ENCODE results near the gene FBXL17. TPM values are rescaled to one million over a fixed set of nuclear protein-coding genes. Genes with fewer than 3 reads are reported as not detected.

The FBXL17 gene
- total and polyA plus RNA-seq, 2 donors (not counting 1 experiment from before 2014, with no cell fraction given) = 7.3 to 40.3 TPM

GRCh38 chr5:108371263-108371662 is 10.6 kb downstream of the FBXL17 start:
- intact Hi-C loops (cut with micrococcal nuclease) = no loop called here
- H3K27ac Mint-ChIP-seq = no peak overlapping the region
- 100% methylated on average over 1 of the region's 2 CpGs for WGBS (ENCODE audit: insufficient coverage)
- no peaks in the 10 kb centered on the region for H3K4me1 ChIP-seq (ENCODE audit: control insufficient read depth in 2 of 2, insufficient read depth in 2 of 2, low read length in 2 of 2)
- H3K27me3 ChIP-seq (replicated peaks in 1 of 4; ENCODE audit: control extremely low read depth in 1 of 4, control insufficient read depth in 3 of 4, insufficient read depth in 4 of 4, low read length in 3 of 4) = no peaks in the 10 kb centered on the region
- no peak overlapping the region for H3K4me3 Mint-ChIP-seq
- ChIA-PET CTCF (interaction anchor here (1.0 kb wide), 1 partner anchor 26 kb away, joined by 3 read pairs; no protein-coding TSS in a partner anchor), POLR2A (no interaction called here)
- H3K27me3 Mint-ChIP-seq = no peaks in the 10 kb centered on the region
- H3K79me2 ChIP-seq (ENCODE audit: control insufficient read depth, insufficient read depth, low read length) = peaks cover 61% of the 10 kb centered on the region
- H3K4me3 ChIP-seq (ENCODE audit: control extremely low read depth in 1 of 5, extremely low read depth in 1 of 5, insufficient read depth in 1 of 5, low read depth in 2 of 5, low read length in 4 of 5) = no peak overlapping the region
- no peak overlapping the region for H2AFZ ChIP-seq (ENCODE audit: insufficient read depth, low read depth, low read length, poor library complexity, severe bottlenecking)
- H3K9me3 Mint-ChIP-seq (ENCODE audit: insufficient read depth) = peaks cover 13% of the 10 kb centered on the region
- peaks cover 13% of the 10 kb centered on the region for H3K4me1 Mint-ChIP-seq
- no peak overlapping the region for H3K9ac ChIP-seq (ENCODE audit: low read length)
- H3K36me3 ChIP-seq (replicated peaks in 1 of 2; ENCODE audit: control extremely low read depth in 1 of 2, control insufficient read depth in 1 of 2, extremely low read depth in 1 of 2, insufficient read depth in 2 of 2, low read length in 1 of 2) = peaks cover 1 to 7% of the 10 kb centered on the region in 2 experiments
- H3K9me3 ChIP-seq (ENCODE audit: control extremely low read depth in 1 of 3, control insufficient read depth in 2 of 3, insufficient read depth in 1 of 3, low read length in 2 of 3) = peaks cover 10 to 25% (median 14%) of the 10 kb centered on the region in 3 donors
- H3K27ac ChIP-seq (ENCODE audit: low read length in 2 of 2) = no peak overlapping the region
- ATAC-seq (ENCODE audit: low read depth) (no peak), DNase-seq (no peak)
- no peak for TF ChIP-seq EZH2 (IDR thresholded peaks at IDR 0.05; ENCODE audit: borderline replicate concordance, insufficient read depth, low read depth, low read length, poor library complexity, severe bottlenecking)
- TF ChIP-seq, protein P1, sequence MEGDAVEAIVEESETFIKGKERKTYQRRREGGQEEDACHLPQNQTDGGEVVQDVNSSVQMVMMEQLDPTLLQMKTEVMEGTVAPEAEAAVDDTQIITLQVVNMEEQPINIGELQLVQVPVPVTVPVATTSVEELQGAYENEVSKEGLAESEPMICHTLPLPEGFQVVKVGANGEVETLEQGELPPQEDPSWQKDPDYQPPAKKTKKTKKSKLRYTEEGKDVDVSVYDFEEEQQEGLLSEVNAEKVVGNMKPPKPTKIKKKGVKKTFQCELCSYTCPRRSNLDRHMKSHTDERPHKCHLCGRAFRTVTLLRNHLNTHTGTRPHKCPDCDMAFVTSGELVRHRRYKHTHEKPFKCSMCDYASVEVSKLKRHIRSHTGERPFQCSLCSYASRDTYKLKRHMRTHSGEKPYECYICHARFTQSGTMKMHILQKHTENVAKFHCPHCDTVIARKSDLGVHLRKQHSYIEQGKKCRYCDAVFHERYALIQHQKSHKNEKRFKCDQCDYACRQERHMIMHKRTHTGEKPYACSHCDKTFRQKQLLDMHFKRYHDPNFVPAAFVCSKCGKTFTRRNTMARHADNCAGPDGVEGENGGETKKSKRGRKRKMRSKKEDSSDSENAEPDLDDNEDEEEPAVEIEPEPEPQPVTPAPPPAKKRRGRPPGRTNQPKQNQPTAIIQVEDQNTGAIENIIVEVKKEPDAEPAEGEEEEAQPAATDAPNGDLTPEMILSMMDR (IDR thresholded peaks at IDR 0.05) = no peak
- H3K4me2 ChIP-seq (replicated peaks; ENCODE audit: low read depth, low read length, poor library complexity, severe bottlenecking) = no peak overlapping the region
- peaks cover 32% of the 10 kb centered on the region for H4K20me1 ChIP-seq (ENCODE audit: control insufficient read depth, insufficient read depth, low read length, poor library complexity, severe bottlenecking)

GRCh38 chr5:108369167-108369566 is 12.7 kb downstream of the FBXL17 start:
- Histone ChIP-seq H2AFZ (ENCODE audit: insufficient read depth, low read depth, low read length, poor library complexity, severe bottlenecking) (no peak overlapping the region), H4K20me1 (ENCODE audit: control insufficient read depth, insufficient read depth, low read length, poor library complexity, severe bottlenecking) (peaks cover 28% of the 10 kb centered on the region), H3K27me3 (replicated peaks in 1 of 4; ENCODE audit: control extremely low read depth in 1 of 4, control insufficient read depth in 3 of 4, insufficient read depth in 4 of 4, low read length in 3 of 4) (no peaks in the 10 kb centered on the region), H3K27ac (ENCODE audit: low read length in 2 of 2) (no peak overlapping the region), H3K4me1 (ENCODE audit: control insufficient read depth in 2 of 2, insufficient read depth in 2 of 2, low read length in 2 of 2) (no peaks in the 10 kb centered on the region), H3K9ac (ENCODE audit: low read length) (no peak overlapping the region), H3K4me2 (replicated peaks; ENCODE audit: low read depth, low read length, poor library complexity, severe bottlenecking) (no peak overlapping the region), H3K4me3 (ENCODE audit: control extremely low read depth in 1 of 5, extremely low read depth in 1 of 5, insufficient read depth in 1 of 5, low read depth in 2 of 5, low read length in 4 of 5) (no peak overlapping the region), H3K36me3 (replicated peaks in 1 of 2; ENCODE audit: control extremely low read depth in 1 of 2, control insufficient read depth in 1 of 2, extremely low read depth in 1 of 2, insufficient read depth in 2 of 2, low read length in 1 of 2) (peaks cover 3 to 15% of the 10 kb centered on the region in 2 experiments), H3K9me3 (ENCODE audit: control extremely low read depth in 1 of 3, control insufficient read depth in 2 of 3, insufficient read depth in 1 of 3, low read length in 2 of 3) (peaks cover 3 to 14% (median 6%) of the 10 kb centered on the region in 3 donors), H3K79me2 (ENCODE audit: control insufficient read depth, insufficient read depth, low read length) (peaks cover 40% of the 10 kb centered on the region)
- Mint-ChIP-seq H3K4me3 (no peak overlapping the region), H3K27me3 (no peaks in the 10 kb centered on the region), H3K27ac (no peak overlapping the region), H3K9me3 (ENCODE audit: insufficient read depth) (peaks cover under 1% of the 10 kb centered on the region), H3K4me1 (peaks cover 13% of the 10 kb centered on the region)
- 100% methylated on average over 2 of the region's 4 CpGs for WGBS (ENCODE audit: insufficient coverage)
- CTCF ChIA-PET = no interaction called here
- TF ChIP-seq EZH2 (IDR thresholded peaks at IDR 0.05; ENCODE audit: borderline replicate concordance, insufficient read depth, low read depth, low read length, poor library complexity, severe bottlenecking) = no peak
- TF ChIP-seq, protein P1 (IDR thresholded peaks at IDR 0.05) = no peak
- ATAC-seq (ENCODE audit: low read depth) = no peak
- intact Hi-C loops (cut with micrococcal nuclease) = no loop called here
- DNase-seq = no peak
- POLR2A ChIA-PET = no interaction called here
